HG03097 (cell line): ENCODE data around the gene POLR3F.
"Not testable (repeated sequence)": the region's sequence is repeated elsewhere in the genome, so short reads cannot be mapped to it uniquely, and the experiment has no call there.

Experiments used
- ATAC-seq: cut with Tn5 transposase; IDR thresholded peaks from one replicate; pipeline ENCODE4 v1.9.1; 2021; ENCODE audit not compliant: unreplicated experiment, low FRiP score

POLR3F gene

GRCh38 chr20:18501672-18502071, 34.5 kb downstream of the POLR3F start:
- ATAC-seq: not testable (repeated sequence)

GRCh38 chr20:18504479-18505060, 37.4 kb downstream of the POLR3F start:
- no peak for ATAC-seq

DNA sequence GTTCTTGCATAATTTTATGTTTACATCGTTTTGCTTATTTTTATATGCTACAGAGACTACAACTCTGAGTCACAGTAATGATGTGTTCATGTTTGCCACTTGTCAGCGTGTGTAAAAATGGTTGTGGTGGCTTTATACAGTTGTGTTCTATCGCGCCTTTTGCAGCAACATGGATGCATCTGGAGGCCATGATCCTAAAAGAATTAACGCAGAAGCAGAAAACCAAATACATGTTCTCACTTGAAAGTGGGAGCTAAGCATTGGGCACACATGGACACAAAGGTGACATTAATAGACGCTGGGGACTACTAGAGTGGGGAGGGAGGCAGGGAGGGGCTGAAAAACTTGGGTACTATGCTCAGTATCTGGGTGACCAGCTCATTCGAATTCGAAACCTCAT, 39.6 kb downstream of the POLR3F start:
- ATAC-seq: no peak

GRCh38 chr20:18507218-18508191, 40.3 kb downstream of the POLR3F start, which contains the start of gene SEC23B:
TSS of gene SEC23B (plus strand) at chr20:18507940. CDS start at chr20:18510836, 2,896 bp downstream.
- peak; percentile 93 for ATAC-seq

- no peak for ATAC-seq
Observed at GRCh38 chr20:18511571-18511970, 44.4 kb downstream of the POLR3F start.

DNA sequence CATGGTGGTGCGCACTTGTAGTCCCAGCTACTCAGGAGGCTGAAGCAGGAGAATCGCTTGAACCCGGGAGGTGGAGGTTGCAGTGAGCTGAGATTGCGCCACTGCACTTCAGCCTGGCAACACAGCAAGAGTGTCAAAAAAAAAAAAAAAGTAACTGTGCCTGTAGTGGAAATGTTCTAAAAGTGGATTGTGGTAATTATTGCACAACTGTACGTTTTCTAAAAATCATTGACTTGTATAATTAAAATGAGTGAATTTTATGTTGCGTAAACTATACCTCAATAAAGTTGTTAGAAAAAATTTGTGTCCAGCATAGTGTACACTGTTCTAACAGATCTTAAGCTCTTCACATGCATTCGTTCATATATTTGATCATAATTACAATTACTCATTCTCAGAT, 46.0 kb downstream of the POLR3F start:
- no peak for ATAC-seq

- no peak for ATAC-seq
Observed at GRCh38 chr20:18514127-18514526, 46.9 kb downstream of the POLR3F start.

DNA sequence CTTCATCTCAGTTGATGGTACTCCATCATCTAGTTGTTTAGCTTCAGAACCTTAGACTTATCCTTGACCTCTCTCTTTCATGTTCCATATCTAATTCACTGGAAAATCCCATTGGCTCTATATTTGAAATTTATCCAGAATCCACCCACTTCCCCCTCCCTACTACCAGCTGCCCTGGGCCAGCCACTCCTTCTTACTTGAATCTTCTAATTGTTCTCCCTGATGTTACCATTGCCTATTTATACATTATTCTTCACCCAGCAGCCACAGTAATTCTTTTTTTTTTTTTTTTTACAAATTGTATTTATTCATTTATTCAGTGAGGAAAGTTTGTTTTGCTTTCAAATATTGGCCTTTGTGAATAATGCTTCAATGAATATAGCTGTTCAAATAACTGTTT, 48.8 kb downstream of the POLR3F start:
- ATAC-seq: no peak

DNA sequence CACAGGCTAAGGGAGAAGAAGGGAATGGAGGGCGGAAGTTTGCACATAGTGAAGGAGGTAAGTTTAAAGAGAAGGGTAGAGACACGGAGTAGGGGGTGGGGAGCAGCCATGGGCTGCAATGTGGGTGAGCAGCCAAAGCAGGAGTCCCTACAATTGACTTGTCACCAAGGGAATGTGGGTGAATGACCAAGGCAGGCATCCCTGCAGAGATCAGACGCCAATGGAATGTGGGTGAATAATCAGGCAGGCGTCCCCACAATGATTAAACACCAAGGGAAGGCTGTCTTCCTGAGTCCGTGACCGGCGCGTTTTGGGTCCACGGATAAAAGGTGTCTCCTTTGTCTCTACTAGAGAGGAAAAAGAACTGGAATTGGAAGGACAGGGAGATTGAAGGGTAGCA, 54.9 kb downstream of the POLR3F start:
- not testable (repeated sequence) for ATAC-seq

- ATAC-seq: no peak
Observed at GRCh38 chr20:18523066-18523465, 55.9 kb downstream of the POLR3F start.

GRCh38 chr20:18524646-18525045, 57.5 kb downstream of the POLR3F start:
- no peak for ATAC-seq

GRCh38 chr20:18526761-18527160, 59.6 kb downstream of the POLR3F start:
- not testable (repeated sequence) for ATAC-seq

- ATAC-seq: no peak
Observed at GRCh38 chr20:18527339-18527738, 60.1 kb downstream of the POLR3F start.

DNA sequence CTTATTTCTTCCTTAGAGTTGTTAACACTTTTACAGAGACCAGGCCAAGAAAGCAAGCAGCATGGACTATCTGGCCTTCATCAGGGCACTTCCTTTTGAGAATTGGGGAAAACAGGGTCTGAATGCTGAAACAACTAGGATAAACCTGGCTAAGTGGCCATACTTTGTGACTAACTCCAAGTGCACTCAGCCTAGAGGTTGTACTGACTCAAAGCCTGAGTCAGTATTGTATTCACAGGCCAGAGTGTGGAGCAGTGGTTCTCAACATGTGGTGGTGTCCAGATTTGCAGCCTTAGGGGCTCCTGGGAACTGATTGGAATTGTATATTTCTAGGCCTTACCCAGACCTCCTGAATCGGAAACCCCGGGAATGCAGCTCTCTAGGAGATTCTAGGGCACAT, 60.6 kb downstream of the POLR3F start:
- no peak for ATAC-seq

GRCh38 chr20:18529041-18529440, 61.9 kb downstream of the POLR3F start:
- no peak for ATAC-seq

GRCh38 chr20:18532626-18533025, 65.4 kb downstream of the POLR3F start:
- no peak for ATAC-seq

- no peak for ATAC-seq
Observed at GRCh38 chr20:18533491-18533890, 66.3 kb downstream of the POLR3F start.

- no peak for ATAC-seq
Observed at GRCh38 chr20:18533978-18534644, 66.9 kb downstream of the POLR3F start.
